K562 (cell line): ENCODE data around the gene PRPH2. TPM values are rescaled to one million over a fixed set of nuclear protein-coding genes. Genes with fewer than 3 reads are reported as not detected.

Experiments used
- ATAC-seq: fragments of 200-7000 bp; cut with Tn5 transposase; 3 replicates; pipeline ENCODE4 v1.9.1; 2020; ENCODE audit warnings: moderate library complexity
- BruUV-seq: library from RNA; stranded (reverse); fragments of 400-500 nt; replicated peaks from 2 replicates; lab custom pipeline; 2021; lab: Mats Ljungman, UMichigan
- CTCF ChIA-PET: fragments of 300-600 bp; formaldehyde crosslinking; extraction: SDS; loops from one replicate; lab custom pipeline; 2021; ENCODE audit warnings: low intra/inter-chr PET ratio; lab: Yijun Ruan, JAX
- POLR2A ChIA-PET: fragments of 300-600, 350-650 bp; sonication (Branson Sonifier 250); formaldehyde crosslinking; extraction: SDS; loops from one replicate; lab custom pipeline; 2021; ENCODE audit warnings: antibody characterized with exemption, inconsistent platforms; lab: Yijun Ruan, JAX
- DNase-seq, 4 experiments: peaks; one replicate each; pipeline versions ENCODE4 v3.0.0 to v3.0.0-alpha.2; 2011 to 2018; ENCODE audit warnings: low spot score in 3 of 4, mixed read lengths in 3 of 4; ENCODE audit errors: extremely low read depth in 1 of 4
- FAIRE-seq: peaks from 2 replicates; lab custom pipeline; 2011; peaks lifted over from hg19 to GRCh38; lab: Jason Lieb, UNC
- H2AFZ ChIP-seq: 2 replicates; pipeline ENCODE4 v1.6.0; 2011; ENCODE audit warnings: low read depth, low read length, control low read depth, inconsistent platforms
- H3K27ac ChIP-seq: fragments of 200-600 bp; 3 replicates; pipeline ENCODE4 v1.8.0; 2011; ENCODE audit warnings: low read depth, mild to moderate bottlenecking, control low read depth, inconsistent platforms, low read length, moderate library complexity, mixed read lengths; ENCODE audit errors: extremely low read depth
- H3K27me3 ChIP-seq, 2 experiments: fragments of 300-600 bp in 1 of 2; 2 replicates in 1 of 2; 3 replicates in 1 of 2; pipeline versions ENCODE4 v1.6.0 to v1.8.0; 2011; ENCODE audit warnings: inconsistent platforms in 2 of 2, low read length in 2 of 2, mild to moderate bottlenecking in 1 of 2, mixed read lengths in 1 of 2, moderate library complexity in 1 of 2; ENCODE audit not compliant: control insufficient read depth in 2 of 2, insufficient read depth in 2 of 2
- H3K36me3 ChIP-seq: fragments of 300-600 bp; 3 replicates; pipeline ENCODE4 v1.8.0; 2011; ENCODE audit warnings: mild to moderate bottlenecking, low read length, inconsistent platforms; ENCODE audit not compliant: control insufficient read depth, insufficient read depth
- H3K4me1 ChIP-seq, 2 experiments: fragments of 200-600 bp in 1 of 2; replicated peaks in 1 of 2; 2 replicates in 1 of 2; 3 replicates in 1 of 2; pipeline versions ENCODE4 v1.5.1 to v1.8.0; 2011; ENCODE audit warnings: inconsistent platforms in 2 of 2, low read length in 2 of 2, mild to moderate bottlenecking in 1 of 2, mixed read lengths in 1 of 2, moderate library complexity in 1 of 2; ENCODE audit not compliant: control insufficient read depth in 2 of 2, insufficient read depth in 2 of 2
- H3K4me2 ChIP-seq: 2 replicates; pipeline ENCODE4 v1.6.1; 2011; ENCODE audit warnings: low read length, control low read depth, inconsistent platforms, mixed read lengths; ENCODE audit not compliant: insufficient read depth
- H3K4me3 ChIP-seq: fragments of 200-600 bp; sonication (generic), shearing (Covaris generic); 2 replicates; pipeline ENCODE4 v1.5.1; 2016; ENCODE audit warnings: control low read depth, inconsistent platforms
- H3K79me2 ChIP-seq: fragments of 200-600 bp; 3 replicates; pipeline ENCODE4 v1.8.0; 2011; ENCODE audit warnings: low read length, inconsistent platforms; ENCODE audit not compliant: control insufficient read depth, insufficient read depth
- H3K9ac ChIP-seq, 2 experiments: 2 replicates each; pipeline versions ENCODE4 v1.6.0 to v1.6.1; 2011; ENCODE audit warnings: low read depth in 2 of 2, low read length in 2 of 2, control low read depth in 1 of 2, inconsistent platforms in 1 of 2, mild to moderate bottlenecking in 1 of 2, mixed read lengths in 1 of 2; ENCODE audit not compliant: insufficient read depth in 1 of 2
- H3K9me1 ChIP-seq: one replicate; pipeline ENCODE4 v1.6.0; 2011; ENCODE audit warnings: inconsistent platforms, mild to moderate bottlenecking, low read length, moderate library complexity; ENCODE audit not compliant: control insufficient read depth, insufficient read depth
- H3K9me3 ChIP-seq: replicated peaks from 2 replicates; pipeline ENCODE4 v1.5.1; 2011; ENCODE audit warnings: low read depth, low read length, inconsistent platforms; ENCODE audit not compliant: control insufficient read depth, insufficient read depth
- H4K20me1 ChIP-seq: replicated peaks from 2 replicates; pipeline ENCODE4 v1.6.1; 2011; ENCODE audit warnings: low read length, inconsistent platforms, mixed read lengths; ENCODE audit not compliant: control insufficient read depth, insufficient read depth
- ARID4B ChIP-seq: sonication (generic); formaldehyde crosslinking; IDR thresholded peaks from 2 replicates; pipeline ENCODE4 v1.8.0; 2022; ENCODE audit warnings: mild to moderate bottlenecking, missing genetic modification reagents
- DACH1 ChIP-seq: fragments of 450-650 bp; IDR thresholded peaks from 2 replicates; pipeline ENCODE4 v1.6.1; 2018; ENCODE audit not compliant: partially characterized antibody
- EGR1 ChIP-seq: fragments of 450-650 bp; conservative IDR thresholded peaks from 2 replicates; pipeline ENCODE4 v1.6.1; 2017; ENCODE audit warnings: mild to moderate bottlenecking
- SMARCE1 ChIP-seq: fragments of 450-650 bp; IDR thresholded peaks from 2 replicates; pipeline ENCODE4 v1.7.1; 2016; ENCODE audit warnings: mild to moderate bottlenecking
- ZNF12 ChIP-seq: sonication (generic); formaldehyde crosslinking; IDR thresholded peaks from 2 replicates; pipeline ENCODE4 v1.4.0; 2020; ENCODE audit warnings: mild to moderate bottlenecking, missing genetic modification reagents
- ZNF384 ChIP-seq: IDR thresholded peaks from 2 replicates; pipeline ENCODE4 v1.6.1; 2012; ENCODE audit warnings: low read depth, low read length, improper control_type of control experiment
- WGBS: fragments of 100-300 bp; shearing (Covaris generic); methylation state at CpG from one replicate; pipeline ENCODE4 v1.1.6; 2016; ENCODE audit warnings: low coverage, mixed read lengths; ENCODE audit not compliant: insufficient coverage; ENCODE audit errors: missing lambda C conversion rate; 5-methylcytosine and 5-hydroxymethylcytosine counted together
- in situ Hi-C: fragments of 300-500 bp; cut with MboI; formaldehyde crosslinking; loops from 4 replicates; pipeline ENCODE4 v1.15.0; 2018; ENCODE audit warnings: inconsistent platforms, mixed read lengths
- intact Hi-C: fragments of 100-400 bp; cut with micrococcal nuclease; formaldehyde crosslinking; loops from 2 replicates; pipeline ENCODE4 v1.14.2; 2022
- polyA plus RNA-seq, 8 experiments: library from polyadenylated mRNA; depleted of rRNA in 4 of 8; stranded (reverse) in 5 of 8; unstranded in 3 of 8; fragments of >200 nt; fragmentation: Nextera tagmentation in 2 of 8; fragmentation: Illumina TruSeq in 1 of 8; extraction: Ambion mirVana in 2 of 8; extraction: Trizol in 1 of 8; gene quantifications; 2 replicates each; pipeline versions ENCODE4 v1.2.1 to v1.2.3, GENCODE V29; 2011 to 2014; ENCODE audit warnings: inconsistent platforms in 1 of 8, missing spikeins in 1 of 8
- total RNA-seq, 7 experiments: library from RNA; depleted of rRNA in 6 of 7; stranded (reverse); fragments of >200 nt in 6 of 7; fragmentation: Illumina TruSeq in 2 of 7; extraction: Trizol in 2 of 7; gene quantifications; 2 replicates each; pipeline versions ENCODE4 v1.2.1 to v1.2.3, GENCODE V29; 2011 to 2021; ENCODE audit warnings: low replicate concordance in 1 of 7

The PRPH2 gene
- total and polyA plus RNA-seq, 9 of the 15 experiments (the other 6 are each of a cell fraction or from before 2014, with no cell fraction given) = 0.03 to 0.11 (median 0.03) TPM; not detected in 5

- H3K79me2 ChIP-seq = no peaks in the 10 kb centered on the region
- H3K4me3 ChIP-seq = no peak overlapping the region
- H4K20me1 ChIP-seq = no peaks in the 10 kb centered on the region
- H3K4me2 ChIP-seq = no peak overlapping the region
- H3K27ac ChIP-seq = no peak overlapping the region
- FAIRE-seq (no peak), DNase-seq (peak in 1 of 4 experiments; percentile 23), ATAC-seq (peak; percentile 18; the same call in 1 of the 3 replicates)
- POLR2A ChIA-PET = interaction anchor here (0.6 to 2.2 kb wide), 7 partner anchors 16 to 180 kb away, joined by 3 to 16 read pairs (median 3); partner anchors contain the start of genes RPL7L1 and TBCC
- H3K9me3 ChIP-seq = no peaks in the 10 kb centered on the region; the same call in 1 of the 2 replicates
- WGBS = 15% methylated on average over 1 of the region's 3 CpGs
- BruUV-seq = no TSS peak
- H2AFZ ChIP-seq = peak overlapping the region; percentile 48
- H3K4me1 ChIP-seq = peaks cover 6 to 8% of the 10 kb centered on the region in 2 experiments; a peak in 4 of 5 replicates
- H3K36me3 ChIP-seq = no peaks in the 10 kb centered on the region
- H3K9ac ChIP-seq = no peak overlapping the region
- in situ Hi-C loops (no loop called here), intact Hi-C loops (loop anchor here (5.0 to 10.0 kb wide), 3 partner anchors 148 to 465 kb away; partner anchors contain the start of gene RPL7L1)
- H3K27me3 ChIP-seq = no peaks in the 10 kb centered on the region
- no peaks in the 10 kb centered on the region for H3K9me1 ChIP-seq
- CTCF ChIA-PET = no interaction called here
- 0 out of 2 replicates have a peak, but pooled peaks have one; percentile 16 for TF ChIP-seq EGR1
- TF ChIP-seq DACH1 = no peak
- peak; percentile 75 for TF ChIP-seq ZNF384
- 0 out of 2 replicates have a peak, but pooled peaks have one; percentile 62 for TF ChIP-seq ZNF12 (CRISPR knock-in tag)
Measured at GRCh38 chr6:42729731-42730130, 7.3 kb upstream of the PRPH2 start.

DNA sequence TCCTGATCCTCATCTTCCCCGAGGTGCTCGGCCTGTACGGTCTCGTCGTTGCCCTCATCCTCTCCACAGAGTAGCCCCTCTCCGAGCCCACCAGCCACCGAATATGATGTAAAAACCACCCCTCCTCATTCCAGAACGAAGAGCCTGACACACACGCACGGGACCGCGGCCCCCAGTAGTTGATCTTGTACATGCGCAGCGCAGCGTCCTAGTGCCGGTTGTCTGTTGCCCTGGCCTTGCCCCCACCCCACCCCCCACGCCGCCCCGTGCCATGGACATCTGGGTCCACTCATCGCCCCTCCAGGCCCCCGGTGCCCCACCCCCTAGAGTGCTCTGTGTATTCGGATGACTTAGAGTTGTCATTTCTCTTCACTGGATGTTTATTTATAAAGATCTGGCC, 5.2 kb upstream of the PRPH2 start:
- Histone ChIP-seq H3K36me3 (no peaks in the 10 kb centered on the region), H3K9ac (no peak overlapping the region)
- TF ChIP-seq SMARCE1 = no peak
- TF ChIP-seq ARID4B (CRISPR knock-in tag) = 0 out of 2 replicates have a peak, but pooled peaks have one; percentile 3
- TF ChIP-seq, all 486 proteins: peak for 1
- ATAC-seq = no peak
- peaks cover 0 to under 1% of the 10 kb centered on the region in 2 experiments; a peak in 1 of 5 replicates for H3K27me3 ChIP-seq
- no peak overlapping the region for H2AFZ ChIP-seq
- H4K20me1 ChIP-seq = no peaks in the 10 kb centered on the region
- no TSS peak for BruUV-seq
- DNase-seq = no peak
- ChIA-PET CTCF (interaction anchor here (2.4 kb wide), 1 partner anchor 65 kb away, joined by 40 read pairs; no protein-coding TSS in a partner anchor), POLR2A (interaction anchor here (1.4 kb wide), 1 partner anchor 152 kb away, joined by 3 read pairs; the partner anchor contains the start of gene RPL7L1)
- no peak overlapping the region for H3K4me3 ChIP-seq
- H3K4me2 ChIP-seq = no peak overlapping the region
- intact Hi-C loops (loop anchor here (2.0 to 10.0 kb wide), 4 partner anchors 150 to 463 kb away; partner anchors contain the start of genes RPL7L1 and UBR2), in situ Hi-C loops (no loop called here)
- no peak for FAIRE-seq
- H3K27ac ChIP-seq = no peak overlapping the region
- 75% methylated on average over 8 of the region's 22 CpGs for WGBS
- peaks cover 6 to 8% of the 10 kb centered on the region in 2 experiments; a peak in 4 of 5 replicates for H3K4me1 ChIP-seq
- H3K9me1 ChIP-seq = no peaks in the 10 kb centered on the region
- H3K79me2 ChIP-seq = no peaks in the 10 kb centered on the region
- no peaks in the 10 kb centered on the region; the same call in 1 of the 2 replicates for H3K9me3 ChIP-seq
